HAP-1 (cell line): ENCODE data around the gene FOXN3.

Experiments
- DNase-seq, 2 experiments: peaks; one replicate each; pipeline ENCODE4 v3.0.0-alpha.2; 2016 to 2020; ENCODE audit warnings: low spot score in 2 of 2
- H3K27me3 ChIP-seq: fragments of 250-450 bp; sonication (Bioruptor Pico); 2 replicates; pipeline ENCODE4 v1.5.1; 2020; ENCODE audit warnings: low read depth, mild to moderate bottlenecking, moderate library complexity
- H3K36me3 ChIP-seq: fragments of 250-450 bp; sonication (Bioruptor Pico); replicated peaks from 2 replicates; pipeline ENCODE4 v1.5.1; 2020; ENCODE audit warnings: mild to moderate bottlenecking
- H3K4me1 ChIP-seq: fragments of 250-450 bp; sonication (Bioruptor Pico); 2 replicates; pipeline ENCODE4 v1.5.1; 2020; ENCODE audit warnings: mild to moderate bottlenecking
- H3K4me3 ChIP-seq: fragments of 250-450 bp; sonication (Bioruptor Pico); 2 replicates; pipeline ENCODE4 v1.5.1; 2020; ENCODE audit warnings: mild to moderate bottlenecking, moderate library complexity
- H3K9me3 ChIP-seq: fragments of 250-450 bp; sonication (Bioruptor Pico); 2 replicates; pipeline ENCODE4 v1.5.1; 2020; ENCODE audit warnings: mild to moderate bottlenecking, moderate library complexity
- in situ Hi-C: fragments of 300-500 bp; cut with MboI; formaldehyde crosslinking; loops from 3 replicates; pipeline ENCODE4 v1.14.3; 2020; ENCODE audit warnings: low sequenced_read_pairs, inconsistent platforms, mixed read lengths

The FOXN3 gene

DNA sequence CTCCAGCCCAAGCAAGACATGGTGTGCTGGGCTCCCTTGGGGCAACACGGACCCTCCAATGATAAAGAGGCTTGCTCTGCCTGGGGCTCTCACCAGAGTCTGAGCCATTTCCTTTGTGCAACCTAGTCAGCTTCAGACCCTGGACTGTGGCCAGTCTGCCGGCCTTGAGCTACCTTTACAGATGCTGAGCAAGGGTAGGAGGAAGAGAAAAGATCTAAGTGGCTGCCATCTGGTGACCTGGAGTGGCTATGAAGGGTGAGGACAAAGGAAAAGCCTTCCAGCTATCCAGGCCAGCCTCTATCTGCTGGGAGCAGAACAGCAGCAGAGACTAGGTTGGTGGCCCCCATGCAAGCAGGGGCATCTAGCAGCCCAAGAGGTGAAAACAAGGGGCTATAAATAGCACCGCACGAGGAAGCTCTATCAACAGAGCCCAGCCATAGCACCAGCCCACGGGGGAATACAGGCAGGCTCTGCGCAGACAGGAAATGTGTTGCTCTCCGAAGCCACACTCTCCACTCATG is 230.1 kb downstream of the FOXN3 start:
- no peak overlapping the region for H3K4me3 ChIP-seq
- DNase-seq: no peak
- H3K4me1 ChIP-seq: peaks cover 9% of the 10 kb centered on the region
- no peaks in the 10 kb centered on the region for H3K27me3 ChIP-seq
- H3K36me3 ChIP-seq: no peaks in the 10 kb centered on the region
- in situ Hi-C loops: loop anchor here (25.0 kb wide), 1 partner anchor 725 kb away; no protein-coding TSS in a partner anchor
- no peaks in the 10 kb centered on the region for H3K9me3 ChIP-seq

DNA sequence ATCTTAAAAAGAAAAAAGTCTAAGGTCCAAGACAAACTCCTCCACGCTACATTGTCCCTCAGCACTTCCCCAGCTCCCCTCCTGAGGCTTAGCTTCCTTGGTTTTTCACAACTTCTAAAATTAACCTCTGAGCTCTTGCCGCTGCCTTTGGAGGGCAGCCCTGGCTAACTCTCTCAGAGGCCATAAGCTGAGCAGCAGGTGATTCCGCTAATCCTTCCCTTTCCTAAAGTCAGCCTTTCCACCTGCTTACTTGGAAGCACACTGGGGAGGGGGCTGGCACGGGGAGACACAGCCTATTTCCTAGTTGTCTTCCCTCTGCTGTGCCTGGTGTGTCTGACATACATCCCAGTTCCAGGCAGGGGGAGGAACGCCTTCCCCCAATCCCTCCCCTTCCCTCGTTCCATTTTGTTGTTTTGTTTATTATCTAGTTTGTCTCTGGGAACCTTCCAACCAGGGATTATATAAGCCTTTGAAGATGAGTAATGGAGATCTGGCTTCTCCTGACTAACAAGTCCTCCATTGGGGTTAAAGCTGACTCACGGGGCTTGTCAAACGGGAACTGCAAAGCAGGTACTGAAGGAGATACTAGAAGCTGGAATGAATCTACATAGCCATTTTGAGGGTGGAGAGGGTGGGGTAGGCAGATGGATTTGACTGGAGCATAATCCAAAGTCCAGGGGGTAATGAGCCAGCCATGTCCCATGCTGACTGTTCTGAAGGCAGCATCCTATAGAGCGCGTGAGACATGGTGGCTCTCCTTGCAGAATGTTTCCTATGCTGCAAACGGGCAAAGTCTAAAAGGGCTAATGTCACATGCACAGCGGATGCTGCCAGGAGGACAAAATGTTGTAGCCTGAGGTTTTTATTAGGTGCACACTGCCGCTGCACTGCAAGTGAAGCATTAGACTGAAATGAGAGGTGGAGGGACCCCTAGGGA is 230.8 kb downstream of the FOXN3 start:
- Histone ChIP-seq H3K4me1 (peaks cover 5% of the 10 kb centered on the region), H3K36me3 (no peaks in the 10 kb centered on the region), H3K9me3 (no peaks in the 10 kb centered on the region), H3K27me3 (no peaks in the 10 kb centered on the region), H3K4me3 (no peak overlapping the region)
- in situ Hi-C loops: loop anchor here (25.0 kb wide), 1 partner anchor 726 kb away; no protein-coding TSS in a partner anchor
- DNase-seq: no peak

DNA sequence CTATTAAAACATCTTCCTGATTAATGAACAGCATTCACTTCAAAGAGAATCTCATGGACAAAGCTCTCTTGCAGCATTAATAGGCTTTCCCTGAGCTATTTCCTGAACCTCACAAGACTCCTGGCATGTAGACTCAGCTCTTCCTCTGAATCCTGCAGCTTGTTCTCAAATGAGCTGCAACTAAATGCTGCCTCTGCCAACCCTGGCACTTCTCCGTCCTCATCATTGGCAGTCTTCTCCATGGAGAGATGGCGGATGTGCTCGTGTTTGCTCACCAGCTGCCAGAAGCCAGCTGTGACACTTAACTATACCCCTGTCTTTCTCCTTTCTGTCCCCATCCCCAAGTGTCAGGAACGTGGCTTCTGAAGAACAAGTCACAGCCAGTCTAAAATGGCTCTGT is 232.1 kb downstream of the FOXN3 start:
- Histone ChIP-seq H3K9me3 (no peaks in the 10 kb centered on the region), H3K27me3 (no peaks in the 10 kb centered on the region), H3K4me1 (no peaks in the 10 kb centered on the region), H3K36me3 (no peaks in the 10 kb centered on the region), H3K4me3 (no peak overlapping the region)
- in situ Hi-C loops: loop anchor here (25.0 kb wide), 1 partner anchor 727 kb away; no protein-coding TSS in a partner anchor
- DNase-seq: no peak

DNA sequence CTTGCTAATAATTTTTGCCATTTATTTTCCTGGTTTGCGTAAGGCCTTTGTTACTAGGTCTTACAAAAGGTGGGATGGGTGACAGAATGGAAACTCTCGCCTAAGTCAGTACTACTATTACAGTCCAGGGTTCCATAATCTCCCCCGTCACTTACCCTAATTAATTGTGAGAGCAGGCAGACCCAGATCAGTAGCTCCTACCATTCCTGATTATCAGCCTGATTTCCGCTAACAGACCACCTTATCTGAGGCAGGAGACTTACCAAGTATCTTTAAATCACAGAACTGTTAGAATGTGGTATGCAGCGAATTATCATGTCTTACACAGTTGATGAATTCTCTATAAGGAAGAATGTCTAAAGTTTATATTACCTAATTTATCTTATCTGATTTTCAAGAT is 234.7 kb downstream of the FOXN3 start:
- DNase-seq: no peak
- Histone ChIP-seq H3K36me3 (no peaks in the 10 kb centered on the region), H3K9me3 (no peaks in the 10 kb centered on the region), H3K4me3 (no peak overlapping the region), H3K4me1 (no peaks in the 10 kb centered on the region), H3K27me3 (no peaks in the 10 kb centered on the region)
- in situ Hi-C loops: loop anchor here (25.0 kb wide), 1 partner anchor 730 kb away; no protein-coding TSS in a partner anchor

DNA sequence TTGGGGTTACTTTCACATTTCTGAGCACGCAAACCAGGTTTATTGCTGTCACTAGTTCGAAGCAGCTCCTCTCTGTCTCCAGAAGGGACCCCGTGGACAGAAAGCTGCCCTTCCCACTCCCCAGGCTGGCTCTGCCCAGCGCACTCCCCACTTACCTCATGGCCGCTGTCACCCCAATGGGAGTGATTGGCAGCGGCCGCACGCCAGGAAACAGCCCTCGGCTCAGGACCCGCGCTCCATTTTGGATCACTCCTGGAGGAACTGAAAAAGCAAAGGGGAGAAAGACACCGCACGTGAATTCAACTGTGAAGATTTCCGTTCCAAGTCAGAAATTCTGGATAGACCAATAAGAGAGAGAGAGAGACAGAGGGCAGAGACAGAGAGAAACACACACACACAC is 236.5 kb downstream of the FOXN3 start:
- no peaks in the 10 kb centered on the region for H3K36me3 ChIP-seq
- H3K9me3 ChIP-seq: no peaks in the 10 kb centered on the region
- in situ Hi-C loops: loop anchor here (25.0 kb wide), 1 partner anchor 732 kb away; no protein-coding TSS in a partner anchor
- H3K4me1 ChIP-seq: no peaks in the 10 kb centered on the region
- no peaks in the 10 kb centered on the region for H3K27me3 ChIP-seq
- H3K4me3 ChIP-seq: no peak overlapping the region
- no peak for DNase-seq

DNA sequence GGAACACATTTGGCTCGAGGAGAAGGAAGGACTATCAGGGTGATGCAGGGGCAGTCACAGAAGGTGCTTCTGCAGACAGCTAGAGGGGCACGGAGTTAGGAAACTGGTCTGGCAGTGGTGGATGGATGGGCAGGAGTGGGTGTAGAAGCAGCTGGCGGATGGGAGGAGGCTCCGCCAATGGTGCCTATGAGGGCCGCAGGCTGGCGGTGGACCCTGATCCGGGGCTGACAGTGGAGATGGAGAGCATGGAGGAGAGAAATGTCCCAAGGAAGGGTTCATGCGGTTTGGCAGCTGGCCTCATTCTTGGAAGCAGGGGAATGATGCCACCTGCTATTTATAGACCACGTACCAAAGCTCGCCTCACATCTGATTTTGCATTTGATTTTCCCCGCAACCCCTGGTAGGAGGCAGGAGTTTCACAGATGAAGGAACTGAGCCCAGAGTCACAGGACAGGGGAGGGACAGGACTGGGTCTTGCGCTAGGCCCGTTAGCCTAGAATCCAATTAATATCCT is 237.1 kb downstream of the FOXN3 start:
- no peak for DNase-seq
- no peaks in the 10 kb centered on the region for H3K36me3 ChIP-seq
- H3K27me3 ChIP-seq: no peaks in the 10 kb centered on the region
- H3K4me3 ChIP-seq: no peak overlapping the region
- H3K9me3 ChIP-seq: no peaks in the 10 kb centered on the region
- in situ Hi-C loops: loop anchor here (25.0 kb wide), 1 partner anchor 732 kb away; no protein-coding TSS in a partner anchor
- no peaks in the 10 kb centered on the region for H3K4me1 ChIP-seq

DNA sequence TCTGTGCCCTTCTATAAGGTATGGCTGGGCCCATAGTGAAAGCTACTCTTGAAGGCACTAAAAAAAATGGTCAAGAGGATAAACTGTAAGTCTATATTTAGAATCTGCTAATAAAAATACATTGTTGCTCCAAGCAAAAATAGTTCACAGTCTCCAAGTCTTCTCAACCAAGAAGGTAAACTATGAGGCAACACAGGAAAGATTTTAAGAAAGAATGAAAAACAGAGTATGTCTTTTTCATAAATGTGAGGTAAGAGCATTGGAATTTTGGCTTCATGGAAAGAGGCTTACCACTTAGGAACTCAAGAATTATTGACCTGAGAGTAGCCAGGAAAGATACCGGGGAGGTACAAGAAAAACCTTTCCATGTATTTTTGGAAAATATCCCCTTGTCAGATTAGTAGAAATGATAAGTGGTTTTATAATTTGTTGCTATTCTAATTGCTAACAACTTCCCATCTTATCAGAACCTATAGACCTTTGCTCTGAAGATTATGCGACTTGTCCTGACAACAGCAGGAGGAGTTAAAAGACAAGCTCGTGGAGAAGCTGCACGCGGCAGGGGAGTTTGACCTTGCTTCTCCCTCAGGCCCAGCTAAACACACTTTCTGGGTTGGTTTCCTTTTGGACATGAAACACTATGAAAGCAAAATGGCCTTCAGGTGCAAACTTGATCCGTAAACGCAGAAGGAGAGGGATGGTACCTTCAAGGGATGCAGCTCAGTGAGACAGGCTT is 238.1 kb downstream of the FOXN3 start:
- no peaks in the 10 kb centered on the region for H3K9me3 ChIP-seq
- no peaks in the 10 kb centered on the region for H3K36me3 ChIP-seq
- no peaks in the 10 kb centered on the region for H3K27me3 ChIP-seq
- H3K4me3 ChIP-seq: no peak overlapping the region
- in situ Hi-C loops: loop anchor here (25.0 kb wide), 1 partner anchor 733 kb away; no protein-coding TSS in a partner anchor
- DNase-seq: no peak
- H3K4me1 ChIP-seq: no peaks in the 10 kb centered on the region

DNA sequence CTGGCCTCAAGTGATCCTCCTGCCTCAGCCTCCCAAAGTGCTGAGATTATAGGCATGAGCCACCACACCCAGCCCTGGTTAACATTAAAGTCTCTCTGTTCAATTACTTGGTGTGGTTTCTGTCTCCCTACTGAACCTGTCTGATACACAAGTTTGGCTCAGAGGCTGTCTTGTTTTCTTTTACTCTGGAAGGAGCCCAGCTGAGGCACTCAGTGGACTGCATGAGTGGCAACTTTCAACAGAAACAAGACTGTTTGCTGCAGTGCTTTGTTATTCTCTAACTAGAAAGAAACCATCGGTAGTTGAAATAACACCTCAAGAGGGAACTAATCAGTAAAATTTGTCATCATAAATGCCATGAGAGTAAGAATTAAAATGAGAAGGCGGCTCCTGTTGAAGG is 238.7 kb downstream of the FOXN3 start:
- Histone ChIP-seq H3K9me3 (no peaks in the 10 kb centered on the region), H3K4me3 (no peak overlapping the region), H3K4me1 (no peaks in the 10 kb centered on the region), H3K36me3 (no peaks in the 10 kb centered on the region), H3K27me3 (no peaks in the 10 kb centered on the region)
- no peak for DNase-seq
- in situ Hi-C loops: loop anchor here (25.0 kb wide), 1 partner anchor 734 kb away; no protein-coding TSS in a partner anchor

DNA sequence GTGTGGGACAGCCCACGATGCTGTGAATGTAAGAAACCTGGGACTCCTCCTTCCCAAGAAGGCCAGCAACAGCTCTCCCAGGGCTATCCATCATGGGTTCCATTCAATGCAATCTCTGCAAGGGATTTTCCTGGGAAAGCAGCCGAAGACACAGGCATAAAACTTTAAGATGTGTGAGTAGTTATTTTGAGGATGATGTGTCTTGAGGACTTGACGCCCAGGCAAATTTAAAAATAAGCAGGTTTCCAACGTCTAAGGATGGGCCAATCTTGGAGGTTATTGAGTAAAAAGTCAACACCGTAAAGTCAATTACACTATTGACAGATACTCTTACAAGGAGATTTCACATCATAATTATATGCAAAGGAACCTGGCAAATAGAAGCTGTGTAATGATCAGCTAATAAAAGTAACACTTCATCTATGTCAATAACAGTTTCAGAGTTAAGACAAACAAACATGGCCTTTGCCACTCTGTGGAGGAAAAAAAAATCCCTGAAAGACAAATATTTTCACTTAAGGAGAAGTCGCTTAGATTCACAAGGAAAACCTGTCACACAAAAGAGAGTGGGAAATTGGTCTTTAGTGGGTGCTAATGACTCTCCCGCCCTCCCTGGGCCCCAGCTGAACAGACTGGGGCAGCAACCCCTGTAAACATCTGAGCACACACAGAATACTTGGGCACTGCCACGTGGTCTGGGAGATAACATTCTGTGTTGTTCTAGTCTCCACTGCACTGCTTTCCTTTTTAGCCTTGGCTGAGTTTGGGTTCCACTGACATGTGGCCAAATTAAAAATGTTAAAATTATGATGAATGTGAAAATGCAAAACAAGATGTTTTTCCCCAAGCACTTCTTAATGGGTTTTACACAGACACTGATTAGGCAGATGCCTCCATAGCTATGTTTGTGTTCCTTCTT is 240.9 kb downstream of the FOXN3 start:
- Histone ChIP-seq H3K36me3 (no peaks in the 10 kb centered on the region; the same call in 1 of the 2 replicates), H3K4me3 (no peak overlapping the region), H3K27me3 (no peaks in the 10 kb centered on the region), H3K4me1 (no peaks in the 10 kb centered on the region), H3K9me3 (no peaks in the 10 kb centered on the region)
- in situ Hi-C loops: loop anchor here (25.0 kb wide), 1 partner anchor 736 kb away; no protein-coding TSS in a partner anchor
- DNase-seq: no peak

DNA sequence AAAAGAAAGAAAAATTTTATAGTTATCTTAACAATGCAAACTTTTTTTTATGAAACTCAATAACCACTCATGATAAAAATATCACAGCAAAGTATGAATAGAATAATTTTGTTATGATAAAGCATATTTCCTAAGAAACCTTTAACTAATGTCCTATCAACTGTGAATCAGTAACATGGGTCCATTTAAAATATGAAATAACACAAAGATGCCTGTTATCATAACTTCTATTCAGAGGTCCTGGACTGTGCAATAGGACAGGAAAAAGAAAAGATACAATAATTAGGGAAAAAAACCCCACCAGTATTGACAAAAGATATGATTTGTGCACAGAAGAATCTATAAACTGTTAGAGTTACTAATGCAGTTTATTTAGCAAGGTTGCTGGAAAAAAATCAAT is 245.4 kb downstream of the FOXN3 start:
- in situ Hi-C loops: no loop called here
- no peaks in the 10 kb centered on the region; the same call in 1 of the 2 replicates for H3K36me3 ChIP-seq
- no peaks in the 10 kb centered on the region for H3K9me3 ChIP-seq
- H3K4me1 ChIP-seq: no peaks in the 10 kb centered on the region
- DNase-seq: no peak
- H3K4me3 ChIP-seq: no peak overlapping the region
- no peaks in the 10 kb centered on the region for H3K27me3 ChIP-seq

DNA sequence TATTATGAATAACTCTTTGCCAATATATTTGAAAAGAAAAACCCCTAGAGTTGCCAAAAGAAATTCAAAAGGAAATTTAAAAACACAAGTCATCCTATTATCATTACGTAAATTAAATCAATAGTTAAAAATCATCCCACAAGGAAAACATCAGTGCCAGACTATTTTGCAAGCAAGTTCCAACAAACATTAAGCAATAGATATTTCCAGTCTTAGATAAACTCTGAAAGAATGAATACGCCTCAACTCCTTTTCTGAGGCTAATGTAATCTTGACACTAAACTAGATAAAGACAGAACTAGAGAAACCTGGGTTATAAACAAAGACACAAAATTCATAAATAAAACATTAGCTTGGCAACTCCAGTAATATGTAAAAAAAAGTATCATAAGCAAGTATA is 245.9 kb downstream of the FOXN3 start:
- in situ Hi-C loops: no loop called here
- H3K9me3 ChIP-seq: no peaks in the 10 kb centered on the region
- H3K27me3 ChIP-seq: no peaks in the 10 kb centered on the region
- H3K4me1 ChIP-seq: no peaks in the 10 kb centered on the region
- H3K36me3 ChIP-seq: no peaks in the 10 kb centered on the region; the same call in 1 of the 2 replicates
- no peak overlapping the region for H3K4me3 ChIP-seq
- DNase-seq: no peak

DNA sequence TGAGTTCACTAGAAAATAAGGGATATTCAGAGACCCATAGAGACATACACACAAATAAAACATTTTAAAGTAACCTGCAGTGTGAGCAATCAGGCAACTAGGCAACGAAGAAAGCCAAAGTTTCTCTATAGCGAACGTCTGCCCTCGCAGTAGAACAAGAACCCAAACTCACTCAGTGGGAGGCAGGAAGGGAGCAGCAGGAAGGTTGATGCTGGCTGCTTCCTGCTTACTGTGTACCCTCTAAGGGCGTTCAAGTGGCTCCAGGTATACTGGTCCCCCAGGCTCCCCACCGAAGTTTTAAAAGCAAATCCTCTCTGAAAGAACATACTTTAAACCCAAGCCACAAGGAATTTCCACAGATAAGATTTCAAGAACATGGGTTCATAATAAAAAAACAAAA is 249.3 kb downstream of the FOXN3 start:
- in situ Hi-C loops: no loop called here
- no peaks in the 10 kb centered on the region for H3K4me1 ChIP-seq
- no peak overlapping the region for H3K4me3 ChIP-seq
- H3K36me3 ChIP-seq: no peaks in the 10 kb centered on the region
- H3K9me3 ChIP-seq: no peaks in the 10 kb centered on the region
- no peak for DNase-seq
- no peaks in the 10 kb centered on the region for H3K27me3 ChIP-seq

DNA sequence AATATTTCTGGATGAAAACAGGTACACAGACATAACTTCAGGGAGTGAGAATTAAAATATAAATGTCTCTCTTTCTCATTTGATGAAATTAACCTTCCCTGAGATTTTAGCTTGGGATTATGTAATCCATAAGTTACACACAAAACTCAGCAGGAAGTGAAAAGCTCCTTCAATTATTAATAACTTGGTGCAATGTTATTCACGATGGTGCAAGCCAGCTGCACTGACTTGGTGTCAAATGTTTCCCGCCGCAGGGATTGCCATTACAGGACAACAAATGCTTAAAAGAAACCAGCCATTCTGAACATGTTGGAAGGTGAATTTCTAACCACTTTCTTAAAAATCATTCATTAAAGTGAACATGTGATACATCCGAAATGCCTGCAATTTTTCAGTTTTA is 250.4 kb downstream of the FOXN3 start:
- no peaks in the 10 kb centered on the region for H3K27me3 ChIP-seq
- no peak overlapping the region for H3K4me3 ChIP-seq
- H3K36me3 ChIP-seq: no peaks in the 10 kb centered on the region
- in situ Hi-C loops: no loop called here
- H3K4me1 ChIP-seq: no peaks in the 10 kb centered on the region
- DNase-seq: no peak
- H3K9me3 ChIP-seq: no peaks in the 10 kb centered on the region
